Neuron (in vitro differentiated cells): ENCODE measurements around the gene PBX3.

Experiments used
- H2AFZ ChIP-seq: one replicate; pipeline ENCODE4 v1.6.1; 2013; ENCODE audit warnings: low read depth, mild to moderate bottlenecking, inconsistent platforms, low read length, moderate library complexity
- H3K27me3 ChIP-seq: one replicate; pipeline ENCODE4 v1.6.1; 2013; ENCODE audit warnings: low read length; ENCODE audit not compliant: insufficient read depth
- H3K36me3 ChIP-seq: one replicate; pipeline ENCODE4 v1.6.1; 2013; ENCODE audit warnings: low read length; ENCODE audit not compliant: insufficient read depth
- H3K4me1 ChIP-seq: one replicate; pipeline ENCODE4 v1.6.1; 2013; ENCODE audit warnings: low read length; ENCODE audit not compliant: insufficient read depth
- H3K4me3 ChIP-seq: 2 replicates; pipeline ENCODE4 v1.5.1; 2013; ENCODE audit warnings: mild to moderate bottlenecking, low read length, moderate library complexity
- H3K9me3 ChIP-seq: one replicate; pipeline ENCODE4 v1.6.1; 2013; ENCODE audit warnings: low read length

The PBX3 gene

DNA sequence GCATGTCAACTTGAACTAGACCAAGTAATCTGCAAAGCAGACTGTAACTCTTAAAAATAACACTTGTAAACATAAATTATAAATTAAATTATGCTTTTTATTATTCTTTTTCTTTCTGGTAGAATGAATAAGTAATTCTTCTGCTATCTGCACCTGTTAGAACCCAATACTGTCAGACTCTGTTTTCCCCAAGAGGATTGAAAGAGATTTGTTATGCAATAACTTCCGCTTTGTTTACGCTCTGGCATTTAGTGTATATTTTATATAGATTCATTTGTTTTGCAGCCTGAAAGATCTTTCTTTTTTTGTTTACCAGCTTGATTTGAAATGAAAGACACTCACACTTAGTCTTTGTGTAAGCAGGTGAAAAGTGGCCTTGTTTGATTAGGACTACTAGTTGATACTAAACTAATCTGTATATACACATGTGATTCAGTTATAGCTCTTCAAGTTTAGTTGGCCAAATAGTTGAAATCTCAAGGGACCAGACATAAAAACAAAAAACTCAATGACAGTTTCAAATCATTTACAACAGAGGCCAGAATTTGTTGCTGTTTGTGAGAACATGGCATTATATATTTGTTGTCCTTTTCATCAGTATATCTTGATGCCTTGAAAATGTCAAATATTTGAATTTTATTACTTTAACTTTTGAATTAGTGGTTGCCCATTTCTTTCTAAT lies 155.8 kb downstream of the PBX3 start:
- Histone ChIP-seq H3K4me1 (peaks cover 56% of the 10 kb centered on the region), H3K36me3 (no peaks in the 10 kb centered on the region), H3K9me3 (no peaks in the 10 kb centered on the region), H3K27me3 (no peaks in the 10 kb centered on the region), H2AFZ (no peak overlapping the region), H3K4me3 (no peak overlapping the region)

DNA sequence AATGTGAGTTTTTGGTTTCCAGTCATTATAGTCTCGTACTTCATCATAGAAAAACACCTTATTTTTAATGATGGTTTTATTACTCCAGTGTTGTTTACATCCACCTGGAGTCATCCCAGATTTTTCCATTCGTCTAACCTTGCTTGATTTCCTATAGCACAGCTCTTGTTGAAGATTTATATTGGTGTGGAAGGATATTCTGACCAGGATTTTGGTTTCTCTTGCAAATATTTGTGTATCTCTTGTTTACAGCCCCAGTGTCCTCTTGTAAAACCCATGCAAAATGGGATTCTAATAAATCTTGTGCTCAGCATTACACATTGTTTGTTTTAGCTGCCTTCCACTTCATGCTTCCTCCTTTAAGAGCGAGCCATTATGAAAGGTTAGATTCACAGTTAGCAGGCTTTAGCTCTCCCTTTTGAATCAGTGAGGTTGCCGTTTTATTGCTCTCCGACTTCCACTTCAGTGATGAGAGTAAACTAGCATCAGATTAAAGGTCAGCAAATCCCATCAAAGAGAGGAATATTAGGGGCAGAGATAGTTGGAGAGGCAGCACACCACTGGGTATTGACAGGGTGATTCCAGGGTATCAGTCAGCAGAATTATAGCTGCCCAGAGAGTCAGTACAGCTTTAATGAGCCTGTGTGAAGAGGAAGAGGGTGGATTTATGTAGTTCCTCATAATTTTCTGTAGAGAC lies 157.1 kb downstream of the PBX3 start:
- Histone ChIP-seq H3K27me3 (no peaks in the 10 kb centered on the region), H3K36me3 (no peaks in the 10 kb centered on the region), H2AFZ (no peak overlapping the region), H3K9me3 (no peaks in the 10 kb centered on the region), H3K4me1 (peaks cover 65% of the 10 kb centered on the region), H3K4me3 (no peak overlapping the region)

DNA sequence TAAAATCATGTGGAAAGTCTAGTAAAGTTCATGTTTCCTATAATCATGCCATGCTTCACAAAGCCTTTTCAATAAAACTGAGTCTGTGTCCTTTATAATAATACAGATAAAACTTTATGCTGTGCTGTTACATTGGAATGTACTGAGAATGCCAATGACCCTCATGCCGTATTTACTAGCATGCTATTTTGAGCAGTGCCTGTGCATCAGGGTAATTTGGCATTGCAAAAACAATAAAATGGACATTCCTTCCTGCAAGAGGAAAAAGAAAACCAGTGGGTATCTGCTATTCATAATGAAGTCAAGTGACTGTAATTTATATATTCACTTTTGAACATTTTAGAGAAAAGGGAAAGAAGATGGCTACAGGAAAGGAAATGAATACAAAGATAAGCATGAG lies 159.0 kb downstream of the PBX3 start:
- no peaks in the 10 kb centered on the region for H3K36me3 ChIP-seq
- H3K4me1 ChIP-seq = peaks cover 53% of the 10 kb centered on the region
- H3K27me3 ChIP-seq = no peaks in the 10 kb centered on the region
- H3K4me3 ChIP-seq = no peak overlapping the region
- H2AFZ ChIP-seq = no peak overlapping the region
- H3K9me3 ChIP-seq = no peaks in the 10 kb centered on the region

DNA sequence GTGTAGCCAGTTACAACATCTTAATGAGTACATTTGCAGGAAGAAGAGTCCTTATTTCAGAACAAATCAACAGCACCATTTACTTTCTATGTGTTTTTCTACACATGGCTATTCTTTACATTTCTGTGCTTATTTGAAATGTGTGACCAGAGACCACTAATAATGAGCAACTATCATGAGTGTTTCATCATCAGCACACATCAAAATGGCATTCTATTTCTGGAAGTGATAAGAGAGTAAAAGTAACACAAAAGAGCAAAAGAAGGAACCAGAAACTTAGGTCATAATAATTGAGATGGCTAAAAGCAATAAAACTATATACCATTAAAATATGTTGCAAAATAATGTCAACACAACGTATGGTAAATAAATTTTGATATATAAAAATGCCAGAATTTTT lies 159.7 kb downstream of the PBX3 start:
- H2AFZ ChIP-seq = no peak overlapping the region
- H3K36me3 ChIP-seq = no peaks in the 10 kb centered on the region
- no peaks in the 10 kb centered on the region for H3K27me3 ChIP-seq
- peaks cover 51% of the 10 kb centered on the region for H3K4me1 ChIP-seq
- H3K9me3 ChIP-seq = no peaks in the 10 kb centered on the region
- no peak overlapping the region for H3K4me3 ChIP-seq

DNA sequence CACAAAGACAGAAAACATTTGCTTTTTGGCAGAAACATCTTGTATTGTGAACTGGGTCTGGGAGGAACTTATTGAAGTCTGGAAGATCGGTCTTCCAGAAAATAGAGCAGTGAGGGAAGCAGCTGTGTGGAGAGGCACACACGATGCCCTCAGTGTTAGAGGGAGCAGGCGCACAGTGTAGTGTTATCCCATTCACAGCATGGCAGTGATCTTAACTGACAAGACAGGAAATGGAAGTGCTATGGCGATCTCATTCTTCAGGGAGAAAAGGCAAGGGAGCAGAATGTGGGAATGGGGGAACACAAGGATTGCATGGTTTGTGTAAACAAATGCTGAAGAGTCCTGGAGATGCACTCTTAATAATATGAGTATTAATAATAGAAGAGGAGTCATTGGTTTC lies 161.0 kb downstream of the PBX3 start:
- no peak overlapping the region for H2AFZ ChIP-seq
- no peak overlapping the region for H3K4me3 ChIP-seq
- H3K36me3 ChIP-seq = no peaks in the 10 kb centered on the region
- peaks cover 43% of the 10 kb centered on the region for H3K4me1 ChIP-seq
- H3K27me3 ChIP-seq = no peaks in the 10 kb centered on the region
- H3K9me3 ChIP-seq = no peaks in the 10 kb centered on the region

DNA sequence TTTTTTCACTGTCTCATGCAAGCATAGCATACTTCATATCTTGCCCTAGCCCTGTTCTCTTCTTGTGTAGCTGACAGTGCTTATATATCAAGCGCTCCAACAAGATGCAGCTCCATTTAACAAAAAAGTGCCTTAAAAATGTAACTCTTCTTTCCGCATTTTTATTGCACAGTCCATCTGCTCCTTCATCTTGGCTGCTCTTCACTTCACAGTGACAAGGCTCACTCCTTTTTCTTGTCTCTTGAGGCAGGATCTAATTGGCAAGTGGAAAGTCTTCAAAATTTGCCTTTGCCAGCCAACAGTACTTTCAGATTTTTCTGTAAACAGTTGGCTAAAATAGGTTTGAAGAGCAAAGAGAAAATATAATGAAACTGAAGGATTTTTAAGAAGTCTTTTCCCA lies 161.8 kb downstream of the PBX3 start:
- no peak overlapping the region for H3K4me3 ChIP-seq
- no peaks in the 10 kb centered on the region for H3K36me3 ChIP-seq
- H3K27me3 ChIP-seq = no peaks in the 10 kb centered on the region
- H3K4me1 ChIP-seq = peaks cover 49% of the 10 kb centered on the region
- no peaks in the 10 kb centered on the region for H3K9me3 ChIP-seq
- H2AFZ ChIP-seq = no peak overlapping the region

DNA sequence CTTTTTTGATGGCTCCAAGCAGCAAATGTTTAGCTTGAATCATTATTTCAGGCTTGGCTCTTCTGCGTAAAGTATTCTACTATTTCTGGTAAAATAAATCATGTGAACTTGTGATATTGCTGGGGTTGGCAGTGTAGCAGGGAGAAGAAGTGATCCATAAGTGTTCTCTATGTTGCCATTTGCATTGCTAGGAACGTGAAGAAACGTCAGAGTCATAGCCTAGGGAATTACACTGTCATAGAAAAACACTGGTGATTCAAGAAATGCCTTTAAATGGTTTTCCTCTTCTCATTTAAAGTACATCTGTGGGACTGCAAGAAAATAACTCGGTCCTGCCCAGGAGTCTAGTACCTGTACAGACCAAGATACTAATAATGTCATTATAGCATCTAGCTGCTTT lies 162.3 kb downstream of the PBX3 start:
- peaks cover 45% of the 10 kb centered on the region for H3K4me1 ChIP-seq
- H3K9me3 ChIP-seq = no peaks in the 10 kb centered on the region
- no peak overlapping the region for H3K4me3 ChIP-seq
- H3K27me3 ChIP-seq = no peaks in the 10 kb centered on the region
- no peak overlapping the region for H2AFZ ChIP-seq
- H3K36me3 ChIP-seq = no peaks in the 10 kb centered on the region

DNA sequence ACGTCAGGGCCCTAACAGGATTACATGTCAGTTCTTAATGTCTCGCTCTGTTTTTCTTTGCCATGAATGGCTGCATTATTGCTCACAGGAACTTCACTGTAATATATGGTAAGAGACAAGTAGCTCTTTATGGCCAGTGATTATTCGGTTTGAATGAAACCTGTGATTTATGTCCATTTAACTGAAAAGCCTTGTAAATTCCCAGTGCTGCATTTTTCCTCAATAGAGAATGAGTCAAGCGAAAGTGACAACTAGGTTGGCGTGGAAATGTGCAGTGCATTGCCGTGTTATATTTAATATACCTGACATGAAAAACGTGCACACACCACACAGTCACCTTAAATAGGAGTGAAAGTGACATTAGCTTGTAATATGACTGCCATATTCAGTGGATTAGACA lies 163.1 kb downstream of the PBX3 start:
- H3K4me1 ChIP-seq = peaks cover 39% of the 10 kb centered on the region
- no peaks in the 10 kb centered on the region for H3K27me3 ChIP-seq
- no peak overlapping the region for H2AFZ ChIP-seq
- H3K36me3 ChIP-seq = no peaks in the 10 kb centered on the region
- H3K9me3 ChIP-seq = no peaks in the 10 kb centered on the region
- no peak overlapping the region for H3K4me3 ChIP-seq

DNA sequence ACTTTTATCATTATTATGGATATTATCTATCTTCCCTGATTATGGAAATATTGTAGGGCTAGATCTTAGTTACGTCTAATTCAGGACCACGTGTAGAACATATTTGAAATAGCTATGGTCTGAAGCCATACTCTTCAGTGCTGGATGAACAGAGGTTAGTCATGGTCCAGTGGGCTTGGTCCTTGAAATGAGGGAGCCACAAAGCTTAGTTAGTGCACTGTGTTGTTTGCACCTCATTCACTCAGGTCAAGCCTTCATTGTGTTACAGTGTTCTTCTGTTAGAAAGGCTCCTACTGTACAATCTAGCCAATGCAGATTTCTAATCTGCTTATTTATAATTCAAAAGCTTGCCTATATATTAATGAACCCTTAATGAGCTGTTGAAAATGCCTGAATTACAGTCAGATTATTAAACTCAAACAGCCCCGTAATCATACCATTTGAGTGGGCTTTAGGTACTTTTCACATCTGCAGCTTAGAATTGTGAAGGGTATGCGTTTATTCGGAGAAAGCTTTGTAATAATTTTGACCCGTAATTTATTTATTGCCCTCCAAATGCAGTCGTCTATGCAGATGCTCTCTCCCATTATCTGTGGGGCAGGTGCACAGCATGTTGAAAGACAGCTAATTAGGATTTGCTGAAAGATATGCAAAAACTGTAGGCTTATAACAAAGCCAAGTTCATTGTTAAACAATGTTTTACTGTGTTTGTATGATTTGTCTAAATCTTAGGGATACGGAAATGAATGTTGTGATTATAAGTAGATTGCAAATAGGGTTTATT lies 164.9 kb downstream of the PBX3 start:
- Histone ChIP-seq H3K4me3 (no peak overlapping the region), H2AFZ (no peak overlapping the region), H3K9me3 (no peaks in the 10 kb centered on the region), H3K27me3 (no peaks in the 10 kb centered on the region), H3K4me1 (peaks cover 27% of the 10 kb centered on the region), H3K36me3 (peaks cover 8% of the 10 kb centered on the region)

DNA sequence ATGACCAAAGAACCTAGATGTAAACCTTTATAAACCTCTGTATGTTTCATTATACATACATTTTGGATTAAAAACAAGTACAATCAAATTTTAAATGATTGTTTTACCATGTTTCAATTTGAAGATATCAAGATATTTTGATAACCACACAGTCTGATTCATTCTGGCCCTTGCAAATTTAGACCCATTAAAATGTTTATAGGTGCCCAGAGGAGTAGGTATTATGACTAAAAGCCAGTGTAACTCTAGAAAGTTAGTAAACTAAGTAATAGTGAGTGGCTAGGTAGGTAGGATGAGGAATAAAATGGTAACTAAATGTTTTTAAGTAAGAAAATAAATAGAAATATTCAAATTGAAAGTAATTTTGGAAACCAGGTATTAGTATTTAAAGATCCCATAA lies 165.5 kb downstream of the PBX3 start:
- peaks cover 9% of the 10 kb centered on the region for H3K36me3 ChIP-seq
- no peak overlapping the region for H3K4me3 ChIP-seq
- H3K27me3 ChIP-seq = no peaks in the 10 kb centered on the region
- H3K9me3 ChIP-seq = no peaks in the 10 kb centered on the region
- no peak overlapping the region for H2AFZ ChIP-seq
- H3K4me1 ChIP-seq = peaks cover 25% of the 10 kb centered on the region

DNA sequence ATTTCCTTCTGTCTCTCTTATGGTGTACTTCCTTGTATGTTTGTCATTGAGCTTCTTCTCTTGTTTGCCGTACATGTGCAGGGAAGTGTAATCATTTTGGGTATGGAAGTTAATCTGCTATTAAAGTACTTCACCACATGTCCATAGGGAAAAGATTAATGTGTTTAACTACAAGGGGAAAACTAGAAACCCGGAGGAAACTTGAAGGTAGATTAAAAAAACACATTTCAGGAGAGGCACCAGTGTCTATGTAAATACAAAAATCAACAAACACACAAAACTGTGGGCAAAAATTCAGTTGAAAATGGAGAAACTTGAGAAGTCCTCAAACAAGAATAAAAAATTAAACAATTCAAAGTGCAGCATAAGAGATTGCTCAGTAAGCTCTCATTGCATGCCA lies 166.4 kb downstream of the PBX3 start:
- Histone ChIP-seq H3K27me3 (no peaks in the 10 kb centered on the region), H3K4me3 (no peak overlapping the region), H3K9me3 (no peaks in the 10 kb centered on the region), H3K4me1 (peaks cover 18% of the 10 kb centered on the region), H2AFZ (no peak overlapping the region), H3K36me3 (peaks cover 15% of the 10 kb centered on the region)

DNA sequence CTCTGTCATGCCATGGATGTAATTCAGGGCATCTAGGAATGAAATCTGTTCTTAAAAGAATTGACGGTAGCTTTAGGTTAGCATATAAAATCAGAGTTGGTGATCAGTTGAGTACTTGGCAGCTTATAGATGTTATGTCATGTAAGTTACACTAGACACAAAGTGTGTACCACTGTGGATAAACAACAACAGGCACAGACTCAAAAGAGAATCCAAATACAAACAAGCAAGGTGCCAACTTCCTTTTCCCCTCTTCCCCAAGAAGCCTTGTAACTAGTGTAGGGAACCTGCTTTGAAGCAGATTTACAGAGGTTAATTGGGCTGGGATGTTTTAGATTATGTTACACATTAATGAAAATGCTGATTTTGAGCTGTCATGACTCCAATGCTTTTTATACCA lies 167.2 kb downstream of the PBX3 start:
- H2AFZ ChIP-seq = no peak overlapping the region
- no peak overlapping the region for H3K4me3 ChIP-seq
- H3K9me3 ChIP-seq = no peaks in the 10 kb centered on the region
- no peaks in the 10 kb centered on the region for H3K27me3 ChIP-seq
- peaks cover 18% of the 10 kb centered on the region for H3K36me3 ChIP-seq
- peaks cover 13% of the 10 kb centered on the region for H3K4me1 ChIP-seq

DNA sequence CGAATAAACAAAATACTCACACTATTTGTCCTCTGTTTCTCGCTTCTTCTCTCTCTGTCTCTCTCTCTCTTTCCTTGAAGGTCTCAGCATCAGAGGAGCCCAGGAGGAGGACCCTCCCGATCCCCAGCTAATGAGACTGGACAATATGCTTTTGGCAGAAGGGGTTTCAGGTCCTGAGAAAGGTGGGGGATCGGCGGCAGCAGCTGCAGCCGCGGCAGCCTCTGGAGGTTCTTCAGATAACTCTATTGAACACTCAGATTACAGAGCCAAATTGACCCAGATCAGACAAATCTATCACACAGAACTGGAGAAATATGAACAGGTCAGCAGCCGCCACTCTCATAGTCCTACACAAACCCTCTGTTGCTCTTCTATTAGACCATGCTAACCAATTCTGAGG lies 168.4 kb downstream of the PBX3 start:
- Histone ChIP-seq H3K4me1 (peaks cover 13% of the 10 kb centered on the region), H3K27me3 (no peaks in the 10 kb centered on the region), H3K36me3 (peaks cover 18% of the 10 kb centered on the region), H2AFZ (no peak overlapping the region), H3K9me3 (no peaks in the 10 kb centered on the region), H3K4me3 (no peak overlapping the region)
